Ascending aorta (tissue), 2 donors: ENCODE measurements around the gene HORMAD1. TPM values are rescaled to one million over a fixed set of nuclear protein-coding genes. Genes with fewer than 3 reads are reported as not detected.

Source experiments
- DNase-seq, 2 donors: peaks; one replicate each; pipeline ENCODE4 v3.0.0-alpha.2; 2019; ENCODE audit warnings: low spot score in 2 of 2
- H3K27ac ChIP-seq, 2 donors: fragments of 200-600 bp; sonication (generic); one replicate each; pipeline ENCODE4 v1.5.1; 2016 to 2017; ENCODE audit warnings: mild to moderate bottlenecking in 1 of 2
- H3K27me3 ChIP-seq: fragments of 200-600 bp; sonication (generic); one replicate; pipeline ENCODE4 v1.5.1; 2017
- H3K36me3 ChIP-seq, 2 donors: fragments of 200-600 bp; sonication (generic); one replicate each; pipeline ENCODE4 v1.5.1; 2016
- H3K4me1 ChIP-seq, 2 donors: fragments of 200-600 bp; sonication (generic); one replicate each; pipeline ENCODE4 v1.5.1; 2016 to 2017; ENCODE audit warnings: mild to moderate bottlenecking in 1 of 2
- H3K4me3 ChIP-seq, 2 donors: fragments of 200-600 bp; sonication (generic); one replicate each; pipeline ENCODE4 v1.5.1; 2016 to 2017; ENCODE audit warnings: mild to moderate bottlenecking in 1 of 2
- H3K9me3 ChIP-seq, 2 donors: fragments of 200-600 bp; sonication (generic); one replicate each; pipeline ENCODE4 v1.5.1; 2016
- CTCF ChIP-seq, 3 experiments: fragments of 200-600 bp in 2 of 3; fragments of 450-650 bp in 1 of 3; sonication (generic) in 2 of 3; IDR thresholded peaks; one replicate each; pipeline ENCODE4 v1.5.1; 2016 to 2019; ENCODE audit warnings: antibody characterized with exemption in 3 of 3, mild to moderate bottlenecking in 1 of 3, moderate library complexity in 1 of 3
- intact Hi-C: fragments of 100-400 bp; cut with DNase I; formaldehyde crosslinking; loops from one replicate; pipeline ENCODE4 v1.15.1; 2023
- total RNA-seq: library from RNA; depleted of rRNA; stranded (reverse); fragments of >200 nt; gene quantifications from one replicate; pipeline ENCODE4 v1.1.0, GENCODE V29; 2016

Gene HORMAD1
- total RNA-seq, 1 donor from 2014 or later: not detected

- Histone ChIP-seq H3K4me3 (no peak overlapping the region), H3K27me3 (no peaks in the 10 kb centered on the region), H3K4me1 (no peaks in the 10 kb centered on the region), H3K36me3 (peaks cover 6 to 11% of the 10 kb centered on the region in 2 donors), H3K27ac (no peak overlapping the region), H3K9me3 (no peaks in the 10 kb centered on the region)
- TF ChIP-seq CTCF (IDR thresholded peaks at IDR 0.05): no peak
- intact Hi-C loops: no loop called here
- DNase-seq: no peak
These were observed 36.8 kb downstream of the HORMAD1 start for GRCh38 chr1:150683914-150684313.

GRCh38 chr1:150678988-150679387 is 41.7 kb downstream of the HORMAD1 start:
- H3K27me3 ChIP-seq: no peaks in the 10 kb centered on the region
- H3K9me3 ChIP-seq: no peaks in the 10 kb centered on the region
- intact Hi-C loops: no loop called here
- DNase-seq: no peak
- H3K27ac ChIP-seq: no peak overlapping the region
- H3K36me3 ChIP-seq: peaks cover 5 to 17% of the 10 kb centered on the region in 2 donors
- TF ChIP-seq CTCF (IDR thresholded peaks at IDR 0.05): no peak
- no peaks in the 10 kb centered on the region for H3K4me1 ChIP-seq
- no peak overlapping the region for H3K4me3 ChIP-seq

- DNase-seq: no peak
- H3K4me3 ChIP-seq: no peak overlapping the region
- H3K27me3 ChIP-seq: no peaks in the 10 kb centered on the region
- no peak for TF ChIP-seq CTCF (IDR thresholded peaks at IDR 0.05)
- H3K36me3 ChIP-seq: peaks cover 2 to 11% of the 10 kb centered on the region in 2 donors
- no peaks in the 10 kb centered on the region for H3K9me3 ChIP-seq
- intact Hi-C loops: no loop called here
- H3K27ac ChIP-seq: no peak overlapping the region
- no peaks in the 10 kb centered on the region for H3K4me1 ChIP-seq
These were observed 45.8 kb downstream of the HORMAD1 start for GRCh38 chr1:150674881-150675280.

GRCh38 chr1:150663321-150663720 is 57.4 kb downstream of the HORMAD1 start:
- intact Hi-C loops: no loop called here
- H3K4me1 ChIP-seq: no peaks in the 10 kb centered on the region
- H3K9me3 ChIP-seq: no peaks in the 10 kb centered on the region
- no peaks in the 10 kb centered on the region for H3K27me3 ChIP-seq
- no peak overlapping the region for H3K4me3 ChIP-seq
- peaks cover 24 to 45% of the 10 kb centered on the region in 2 donors for H3K36me3 ChIP-seq
- no peak for TF ChIP-seq CTCF (IDR thresholded peaks at IDR 0.05)
- DNase-seq: no peak
- no peak overlapping the region for H3K27ac ChIP-seq

- DNase-seq: no peak
- Histone ChIP-seq H3K27me3 (no peaks in the 10 kb centered on the region), H3K27ac (no peak overlapping the region), H3K4me3 (no peak overlapping the region), H3K4me1 (no peaks in the 10 kb centered on the region), H3K36me3 (peaks cover 24 to 50% of the 10 kb centered on the region in 2 donors), H3K9me3 (no peaks in the 10 kb centered on the region)
- intact Hi-C loops: no loop called here
- TF ChIP-seq CTCF (IDR thresholded peaks at IDR 0.05): no peak
These were observed 57.9 kb downstream of the HORMAD1 start for GRCh38 chr1:150662811-150663210.

GRCh38 chr1:150661156-150661555 is 59.5 kb downstream of the HORMAD1 start:
- intact Hi-C loops: no loop called here
- TF ChIP-seq CTCF (IDR thresholded peaks at IDR 0.05): no peak
- Histone ChIP-seq H3K27ac (no peak overlapping the region), H3K9me3 (no peaks in the 10 kb centered on the region), H3K4me1 (no peaks in the 10 kb centered on the region), H3K4me3 (no peak overlapping the region), H3K27me3 (no peaks in the 10 kb centered on the region), H3K36me3 (peaks cover 24 to 54% of the 10 kb centered on the region in 2 donors)
- no peak for DNase-seq
